ENCODE results near the gene PEAK1. TPM values are rescaled to one million over a fixed set of nuclear protein-coding genes. Genes with fewer than 3 reads are reported as not detected.

Gene PEAK1
- polyA plus RNA-seq (ENCODE audit: insufficient read length), result 39.8 TPM

GRCh38 chr15:77419836-77420609 lies at the start of gene PEAK1:
Gene PEAK1 (minus strand): TSS chr15:77420104. CDS start chr15:77181926, 238,178 bp downstream.
- peak; percentile 100 for DNase-seq

- DNase-seq, result no peak
Measured at GRCh38 chr15:77468896-77469295, 49.0 kb upstream of the PEAK1 start.

GRCh38 chr15:77466521-77466920 lies 46.6 kb upstream of the PEAK1 start:
- DNase-seq, result no peak

- DNase-seq, result no peak
Measured at GRCh38 chr15:77464129-77464865, 44.4 kb upstream of the PEAK1 start.

- DNase-seq, result no peak
Measured at GRCh38 chr15:77461486-77461885, 41.6 kb upstream of the PEAK1 start.

- no peak for DNase-seq
Measured at GRCh38 chr15:77459031-77459430, 39.1 kb upstream of the PEAK1 start.

GRCh38 chr15:77457905-77458265 lies 38.0 kb upstream of the PEAK1 start:
- DNase-seq, result no peak

- no peak for DNase-seq
Measured at GRCh38 chr15:77457191-77457904, 37.4 kb upstream of the PEAK1 start.

- no peak for DNase-seq
Measured at GRCh38 chr15:77456746-77457145, 36.8 kb upstream of the PEAK1 start.

- DNase-seq, result peak; percentile 31
Measured at GRCh38 chr15:77455696-77456321, 35.9 kb upstream of the PEAK1 start.

- no peak for DNase-seq
Measured at GRCh38 chr15:77454951-77455350, 35.0 kb upstream of the PEAK1 start.

- no peak for DNase-seq
Measured at GRCh38 chr15:77454265-77454664, 34.4 kb upstream of the PEAK1 start.

GRCh38 chr15:77446840-77447390 lies 27.0 kb upstream of the PEAK1 start:
- no peak for DNase-seq

- DNase-seq, result no peak
Measured at GRCh38 chr15:77440378-77440999, 20.6 kb upstream of the PEAK1 start.

GRCh38 chr15:77437264-77437663 lies 17.4 kb upstream of the PEAK1 start:
- no peak for DNase-seq

- DNase-seq, result no peak
Measured at GRCh38 chr15:77436822-77437221, 16.9 kb upstream of the PEAK1 start.

- no peak for DNase-seq
Measured at GRCh38 chr15:77430652-77431051, 10.7 kb upstream of the PEAK1 start.

- no peak for DNase-seq
Measured at GRCh38 chr15:77430213-77430612, 10.3 kb upstream of the PEAK1 start.

- DNase-seq, result no peak
Measured at GRCh38 chr15:77426871-77427270, 7.0 kb upstream of the PEAK1 start.

GRCh38 chr15:77426377-77426776 lies 6.5 kb upstream of the PEAK1 start:
- DNase-seq, result no peak

GRCh38 chr15:77425104-77425503 lies 5.2 kb upstream of the PEAK1 start:
- DNase-seq, result no peak

- DNase-seq, result no peak
Measured at GRCh38 chr15:77421370-77421700, 1.4 kb upstream of the PEAK1 start.

Data from hindlimb muscle (tissue), 1 donor.